Measurements from ENCODE around the gene KIF21B.

GRCh38 chr1:201001962-201002361 lies 21.6 kb downstream of the KIF21B start:
- TF ChIP-seq POLR2A (IDR thresholded peaks at IDR 0.05) (no peak), CTCF (IDR thresholded peaks at IDR 0.05) (no peak)
